Suprapubic skin (tissue), 4 donors: ENCODE measurements around the gene C17orf75. TPM values are rescaled to one million over a fixed set of nuclear protein-coding genes. Genes with fewer than 3 reads are reported as not detected.

Experiments
- DNase-seq, 2 donors: peaks; one replicate each; pipeline ENCODE4 v3.0.0-alpha.2; 2019; ENCODE audit warnings: low spot score in 2 of 2
- H3K27ac ChIP-seq: fragments of 200-600 bp; sonication (generic); one replicate; pipeline ENCODE4 v1.5.1; 2019
- H3K27me3 ChIP-seq: fragments of 200-600 bp; sonication (generic); one replicate; pipeline ENCODE4 v1.5.1; 2019
- H3K36me3 ChIP-seq: fragments of 200-600 bp; sonication (generic); one replicate; pipeline ENCODE4 v1.5.1; 2019
- H3K4me1 ChIP-seq: fragments of 200-600 bp; sonication (generic); one replicate; pipeline ENCODE4 v1.5.1; 2019
- H3K4me3 ChIP-seq: fragments of 200-600 bp; sonication (generic); one replicate; pipeline ENCODE4 v1.5.1; 2019; ENCODE audit warnings: mild to moderate bottlenecking
- H3K9me3 ChIP-seq: fragments of 200-600 bp; sonication (generic); one replicate; pipeline ENCODE4 v1.5.1; 2019
- CTCF ChIP-seq, 2 donors: fragments of 200-600 bp in 1 of 2; fragments of 450-650 bp in 1 of 2; sonication (generic) in 1 of 2; IDR thresholded peaks; one replicate each; pipeline ENCODE4 v1.5.1; 2016 to 2019; ENCODE audit warnings: antibody characterized with exemption in 2 of 2, mild to moderate bottlenecking in 1 of 2, moderate library complexity in 1 of 2
- EP300 ChIP-seq: sonication (generic); formaldehyde crosslinking; IDR thresholded peaks from one replicate; pipeline ENCODE4 v1.6.1; 2017; ENCODE audit warnings: antibody characterized with exemption
- POLR2A ChIP-seq, 2 donors: fragments of 450-650 bp; IDR thresholded peaks; one replicate each; pipeline ENCODE4 v1.6.1; 2017; ENCODE audit warnings: antibody characterized with exemption in 2 of 2, mild to moderate bottlenecking in 2 of 2, moderate library complexity in 2 of 2
- POLR2AphosphoS5 ChIP-seq, 3 donors: sonication (generic); formaldehyde crosslinking; IDR thresholded peaks; one replicate each; pipeline ENCODE4 v1.6.1; 2017; ENCODE audit warnings: antibody characterized with exemption in 3 of 3
- WGBS: methylation state at CpG from one replicate; pipeline ENCODE4 v1.1.5; 2018; 5-methylcytosine and 5-hydroxymethylcytosine counted together
- total RNA-seq, 4 donors: library from RNA; depleted of rRNA; stranded (reverse); fragments of >200 nt; gene quantifications; one replicate each; pipeline ENCODE4 v1.1.0, GENCODE V29; 2016

C17orf75 gene
- total RNA-seq, 4 donors from 2014 or later, result 4.1 to 12.4 (median 8.3) TPM

GRCh38 chr17:32331243-32332040, 10.5 kb downstream of the C17orf75 start:
- no peak for DNase-seq
- Histone ChIP-seq H3K27ac (no peak overlapping the region), H3K4me3 (no peak overlapping the region), H3K36me3 (peaks cover 29% of the 10 kb centered on the region), H3K4me1 (no peaks in the 10 kb centered on the region), H3K27me3 (no peaks in the 10 kb centered on the region), H3K9me3 (no peaks in the 10 kb centered on the region)
- TF ChIP-seq CTCF (IDR thresholded peaks at IDR 0.05), result no peak
- TF ChIP-seq POLR2AphosphoS5 (IDR thresholded peaks at IDR 0.05), result no peak
- TF ChIP-seq POLR2A (IDR thresholded peaks at IDR 0.05), result no peak
- no peak for TF ChIP-seq EP300
- 91% methylated on average over 3 of the region's 3 CpGs for WGBS

- WGBS, result 71% methylated on average over 3 of the region's 3 CpGs
- no peak overlapping the region for H3K4me3 ChIP-seq
- H3K9me3 ChIP-seq, result no peaks in the 10 kb centered on the region
- H3K4me1 ChIP-seq, result no peaks in the 10 kb centered on the region
- H3K27ac ChIP-seq, result no peak overlapping the region
- DNase-seq, result no peak
- no peaks in the 10 kb centered on the region for H3K27me3 ChIP-seq
- TF ChIP-seq CTCF (IDR thresholded peaks at IDR 0.05) (no peak), EP300 (no peak), POLR2A (IDR thresholded peaks at IDR 0.05) (no peak), POLR2AphosphoS5 (IDR thresholded peaks at IDR 0.05) (no peak)
- peaks cover 16% of the 10 kb centered on the region for H3K36me3 ChIP-seq
These were observed 11.8 kb downstream of the C17orf75 start for GRCh38 chr17:32330147-32330546.

GRCh38 chr17:32327911-32328310, 14.1 kb downstream of the C17orf75 start:
- Histone ChIP-seq H3K36me3 (no peaks in the 10 kb centered on the region), H3K9me3 (no peaks in the 10 kb centered on the region), H3K27me3 (no peaks in the 10 kb centered on the region), H3K27ac (no peak overlapping the region), H3K4me1 (peaks cover 9% of the 10 kb centered on the region), H3K4me3 (no peak overlapping the region)
- DNase-seq, result no peak
- TF ChIP-seq EP300 (no peak), POLR2A (IDR thresholded peaks at IDR 0.05) (no peak), CTCF (IDR thresholded peaks at IDR 0.05) (no peak), POLR2AphosphoS5 (IDR thresholded peaks at IDR 0.05) (no peak)
- WGBS, result 100% methylated on average over 1 of the region's 1 CpG

GRCh38 chr17:32323811-32324491, 18.0 kb downstream of the C17orf75 start:
- Histone ChIP-seq H3K4me1 (peaks cover 9% of the 10 kb centered on the region), H3K4me3 (peak overlapping the region; percentile 15), H3K9me3 (no peaks in the 10 kb centered on the region), H3K27ac (no peak overlapping the region), H3K36me3 (no peaks in the 10 kb centered on the region), H3K27me3 (no peaks in the 10 kb centered on the region)
- no peak for DNase-seq
- 23% methylated on average over 11 of the region's 11 CpGs for WGBS
- TF ChIP-seq EP300 (no peak), CTCF (IDR thresholded peaks at IDR 0.05) (no peak), POLR2AphosphoS5 (IDR thresholded peaks at IDR 0.05) (no peak), POLR2A (IDR thresholded peaks at IDR 0.05) (no peak)

- H3K36me3 ChIP-seq, result no peaks in the 10 kb centered on the region
- no peaks in the 10 kb centered on the region for H3K9me3 ChIP-seq
- no peaks in the 10 kb centered on the region for H3K27me3 ChIP-seq
- no peak for TF ChIP-seq POLR2A (IDR thresholded peaks at IDR 0.05)
- TF ChIP-seq CTCF (IDR thresholded peaks at IDR 0.05), result no peak
- no peak for TF ChIP-seq POLR2AphosphoS5 (IDR thresholded peaks at IDR 0.05)
- no peak for TF ChIP-seq EP300
- H3K27ac ChIP-seq, result no peak overlapping the region
- 94% methylated on average over 10 of the region's 10 CpGs for WGBS
- peaks cover 9% of the 10 kb centered on the region for H3K4me1 ChIP-seq
- DNase-seq, result no peak
- no peak overlapping the region for H3K4me3 ChIP-seq
These were observed 18.9 kb downstream of the C17orf75 start for GRCh38 chr17:32323046-32323445.
